Brain microvascular endothelial cell (primary cell): ENCODE measurements around the gene SAMD9L.
"Not testable (repeated sequence)": the region's sequence is repeated elsewhere in the genome, so short reads cannot be mapped to it uniquely, and the experiment has no call there.

Source experiments
- DNase-seq: peaks from one replicate; pipeline ENCODE4 v3.0.0-alpha.2; 2020
- H3K27ac ChIP-seq: fragments of 250-450 bp; sonication (Bioruptor Pico); 2 replicates; pipeline ENCODE4 v1.5.1; 2020; ENCODE audit warnings: mild to moderate bottlenecking, moderate library complexity
- H3K27me3 ChIP-seq: fragments of 250-450 bp; sonication (Bioruptor Pico); replicated peaks from 2 replicates; pipeline ENCODE4 v1.5.1; 2020; ENCODE audit warnings: mild to moderate bottlenecking
- H3K36me3 ChIP-seq: fragments of 250-450 bp; sonication (Bioruptor Pico); replicated peaks from 2 replicates; pipeline ENCODE4 v1.5.1; 2020; ENCODE audit warnings: mild to moderate bottlenecking
- H3K4me3 ChIP-seq: 2 replicates; pipeline ENCODE4 v1.5.1; 2011; ENCODE audit warnings: low read depth, mild to moderate bottlenecking, control low read depth, low read length, moderate library complexity
- in situ Hi-C: cut with HindIII; loops from 2 replicates; pipeline ENCODE4 v1.10.0; 2017; ENCODE audit warnings: low sequenced_read_pairs, low pct_ligation_motif_present
- TF ChIP-seq, protein P1 (sequence below): IDR thresholded peaks from 2 replicates; pipeline ENCODE4 v1.5.1; 2011; ENCODE audit warnings: low read depth, mild to moderate bottlenecking, moderate library complexity, low read length, control low read depth, inconsistent platforms; ENCODE audit errors: missing control alignments

The SAMD9L gene

DNA sequence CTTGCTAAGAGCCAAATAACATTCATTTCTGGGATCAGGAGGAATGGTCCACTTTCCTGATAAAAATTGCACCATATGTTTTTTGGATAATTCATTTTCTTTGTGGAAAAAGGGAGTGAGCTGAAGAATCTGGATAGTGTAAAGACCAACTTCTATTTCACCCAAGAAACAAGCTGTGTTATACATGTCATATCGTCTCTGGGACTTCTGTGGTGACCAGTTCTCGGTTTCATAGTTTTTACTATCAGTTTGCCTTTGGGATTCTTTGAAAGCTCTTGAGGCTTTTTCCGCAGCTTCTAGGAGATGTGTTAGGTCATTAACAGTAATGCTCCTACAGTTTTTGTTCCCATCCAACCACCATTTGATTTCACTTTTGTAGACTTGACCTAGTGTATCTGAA is 16.0 kb downstream of the SAMD9L start:
- TF ChIP-seq, protein P1, sequence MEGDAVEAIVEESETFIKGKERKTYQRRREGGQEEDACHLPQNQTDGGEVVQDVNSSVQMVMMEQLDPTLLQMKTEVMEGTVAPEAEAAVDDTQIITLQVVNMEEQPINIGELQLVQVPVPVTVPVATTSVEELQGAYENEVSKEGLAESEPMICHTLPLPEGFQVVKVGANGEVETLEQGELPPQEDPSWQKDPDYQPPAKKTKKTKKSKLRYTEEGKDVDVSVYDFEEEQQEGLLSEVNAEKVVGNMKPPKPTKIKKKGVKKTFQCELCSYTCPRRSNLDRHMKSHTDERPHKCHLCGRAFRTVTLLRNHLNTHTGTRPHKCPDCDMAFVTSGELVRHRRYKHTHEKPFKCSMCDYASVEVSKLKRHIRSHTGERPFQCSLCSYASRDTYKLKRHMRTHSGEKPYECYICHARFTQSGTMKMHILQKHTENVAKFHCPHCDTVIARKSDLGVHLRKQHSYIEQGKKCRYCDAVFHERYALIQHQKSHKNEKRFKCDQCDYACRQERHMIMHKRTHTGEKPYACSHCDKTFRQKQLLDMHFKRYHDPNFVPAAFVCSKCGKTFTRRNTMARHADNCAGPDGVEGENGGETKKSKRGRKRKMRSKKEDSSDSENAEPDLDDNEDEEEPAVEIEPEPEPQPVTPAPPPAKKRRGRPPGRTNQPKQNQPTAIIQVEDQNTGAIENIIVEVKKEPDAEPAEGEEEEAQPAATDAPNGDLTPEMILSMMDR: no peak
- no peak for DNase-seq
- Histone ChIP-seq H3K27ac (no peak overlapping the region), H3K27me3 (no peaks in the 10 kb centered on the region), H3K4me3 (no peak overlapping the region), H3K36me3 (peaks cover 7% of the 10 kb centered on the region)
- in situ Hi-C loops: no loop called here

DNA sequence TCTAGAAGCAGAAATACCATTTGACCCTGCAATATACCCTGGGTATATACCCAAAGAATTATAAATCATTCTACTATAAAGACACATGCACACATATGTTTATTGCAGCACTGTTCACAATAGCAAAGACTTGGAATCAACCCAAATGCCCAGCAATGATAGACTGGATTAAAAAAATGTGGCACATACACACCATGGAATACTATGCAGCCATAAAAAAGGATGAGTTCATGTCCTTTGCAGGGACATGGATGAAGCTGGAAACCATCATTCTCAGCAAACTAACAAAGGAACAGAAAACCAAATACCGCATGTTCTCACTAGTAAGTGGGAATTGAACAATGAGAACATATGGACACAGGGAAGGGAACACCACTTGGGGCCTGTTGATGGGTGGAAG is 21.2 kb downstream of the SAMD9L start:
- H3K27ac ChIP-seq, H3K4me3 ChIP-seq, in situ Hi-C loops, DNase-seq, H3K27me3 ChIP-seq, H3K36me3 ChIP-seq: not testable (repeated sequence)

DNA sequence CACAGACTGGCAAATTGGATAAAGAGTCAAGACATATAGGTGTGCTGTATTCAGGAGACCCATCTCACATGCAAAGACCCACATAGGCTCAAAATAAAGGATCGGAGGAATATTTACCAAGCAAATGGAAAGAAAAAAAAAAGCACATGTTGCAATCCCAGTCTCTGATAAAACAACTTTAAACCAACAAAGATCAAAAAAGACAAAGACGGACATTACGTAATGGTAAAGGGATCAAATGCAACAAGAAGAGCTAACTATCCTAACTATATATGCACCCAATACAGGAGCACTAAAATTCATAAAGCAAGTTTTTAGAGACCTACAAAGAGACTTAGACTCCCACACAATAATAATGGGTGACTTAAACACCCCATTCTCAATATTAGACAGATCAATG is 24.7 kb downstream of the SAMD9L start:
- H3K27me3 ChIP-seq, H3K27ac ChIP-seq, H3K4me3 ChIP-seq, in situ Hi-C loops, DNase-seq, H3K36me3 ChIP-seq: not testable (repeated sequence)

DNA sequence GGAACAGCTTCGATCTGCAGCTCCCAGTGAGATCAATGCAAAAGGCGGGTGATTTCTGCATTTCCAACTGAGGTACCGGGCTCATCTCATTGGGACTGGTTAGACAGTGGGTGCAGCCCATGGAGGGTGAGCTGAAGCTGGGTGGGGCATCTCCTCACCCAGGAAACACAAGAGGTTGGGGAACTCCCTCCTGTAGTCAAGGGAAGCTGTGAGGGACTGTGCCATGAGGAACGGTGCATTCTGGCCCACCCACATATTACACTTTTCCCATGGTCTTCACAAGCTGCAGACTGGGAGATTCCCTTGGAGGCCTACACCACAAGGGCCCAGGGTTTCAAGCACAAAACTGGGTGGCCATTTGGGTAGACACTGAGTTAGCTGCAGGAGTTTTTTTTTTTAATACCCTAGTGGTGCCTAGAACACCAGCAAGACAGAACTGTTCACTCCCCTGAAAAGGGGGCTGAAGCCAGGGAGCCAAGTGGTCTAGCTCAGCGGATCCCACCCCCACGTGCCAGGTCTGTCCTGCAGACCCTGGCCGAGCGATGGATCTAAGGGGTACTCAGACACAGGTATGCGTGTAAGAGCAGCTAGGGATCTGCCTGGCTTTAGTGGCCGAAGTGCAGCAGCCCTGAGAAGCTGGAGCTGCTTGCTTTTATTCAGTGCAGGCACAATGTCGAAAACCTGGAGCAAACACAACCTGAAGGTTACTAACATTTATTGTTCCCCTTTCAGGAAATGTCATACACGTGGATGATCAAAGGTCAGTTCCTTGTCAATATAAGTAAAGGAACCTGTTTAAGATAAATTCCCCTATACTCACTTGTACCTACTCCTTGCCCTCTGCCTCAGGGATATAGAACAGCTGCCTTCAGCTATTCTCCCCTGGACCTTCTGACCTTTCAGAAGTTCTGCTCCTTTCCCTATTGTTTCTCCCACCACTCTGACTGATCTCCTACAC is 27.3 kb downstream of the SAMD9L start:
- no peaks in the 10 kb centered on the region for H3K36me3 ChIP-seq
- DNase-seq: no peak
- no peak overlapping the region for H3K4me3 ChIP-seq
- H3K27ac ChIP-seq: no peak overlapping the region
- no peaks in the 10 kb centered on the region for H3K27me3 ChIP-seq
- TF ChIP-seq, protein P1: no peak
- in situ Hi-C loops: no loop called here

DNA sequence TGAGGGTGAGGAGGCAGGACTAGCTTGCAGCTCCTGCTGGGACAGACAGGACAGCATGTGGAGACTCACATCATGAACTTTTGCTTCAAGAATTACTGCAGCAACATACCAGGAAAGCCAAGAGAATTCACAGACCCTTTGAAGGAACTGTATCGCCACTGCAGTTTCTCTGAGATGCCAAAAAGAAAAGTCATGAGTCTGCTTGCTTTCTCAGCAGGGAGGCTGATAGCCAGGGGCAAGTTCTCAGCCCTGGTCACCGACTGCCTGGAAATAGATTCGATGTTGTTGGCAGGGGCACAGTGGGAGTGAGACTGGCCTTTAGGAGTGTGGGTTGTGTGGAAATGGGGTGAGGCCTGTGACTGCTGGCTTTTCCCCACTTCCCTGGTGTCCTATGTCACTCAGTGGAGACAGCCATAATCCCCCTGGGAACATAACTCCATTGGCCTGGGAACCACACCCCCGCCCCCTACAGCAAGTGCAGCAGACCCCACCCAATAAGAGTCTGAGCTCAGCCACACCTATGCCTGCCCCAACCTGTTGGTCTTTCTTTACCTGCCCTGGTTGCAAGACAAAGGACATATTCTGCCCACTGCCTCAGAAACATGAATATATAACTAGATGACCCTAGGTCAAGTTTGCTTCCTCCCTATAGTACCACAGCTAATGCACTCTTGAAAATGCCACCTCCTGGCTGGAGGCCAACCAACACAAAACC is 28.8 kb downstream of the SAMD9L start:
- Histone ChIP-seq H3K27ac (peak overlapping the region; percentile 85), H3K36me3 (no peaks in the 10 kb centered on the region), H3K27me3 (no peaks in the 10 kb centered on the region), H3K4me3 (no peak overlapping the region)
- peak; percentile 78 for DNase-seq
- TF ChIP-seq, protein P1: no peak
- in situ Hi-C loops: no loop called here

DNA sequence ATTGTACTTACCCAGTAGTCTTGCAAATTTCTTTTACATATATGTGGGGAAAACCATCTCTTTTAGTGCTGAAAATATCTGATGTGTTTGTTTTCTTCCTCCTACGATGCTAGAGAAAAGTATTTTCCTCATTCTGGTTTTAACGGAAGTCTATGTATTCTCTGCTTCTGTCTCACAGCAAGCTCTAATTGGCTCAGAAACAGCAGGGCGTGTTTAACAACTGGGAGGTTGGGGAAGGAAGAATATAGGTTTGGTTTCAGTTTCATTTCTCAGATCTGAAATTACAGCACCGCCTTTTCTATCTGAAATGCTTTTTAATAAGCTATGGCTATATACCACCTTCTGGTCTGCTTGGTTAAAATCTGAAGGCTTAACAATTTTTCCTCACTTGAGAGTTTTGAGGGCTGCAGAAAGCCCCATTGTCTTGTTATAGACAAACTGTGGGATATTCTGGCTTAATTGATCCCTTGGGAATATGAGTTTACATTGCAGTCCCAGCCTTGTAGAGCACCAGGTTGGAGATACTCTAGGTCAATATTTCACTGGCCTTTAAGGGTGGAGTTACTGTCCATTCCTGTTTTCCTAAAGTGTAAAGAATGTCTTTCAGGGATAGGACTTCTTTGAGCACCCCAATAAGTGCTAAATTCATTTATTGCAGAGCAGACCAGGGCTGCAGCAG is 30.2 kb downstream of the SAMD9L start, which contains the start of gene SAMD9:
SAMD9 (minus strand) TSS at position 128 of the 679 bp plus-strand sequence. CDS start 11,882 bp downstream, outside the sequence.
- TF ChIP-seq, protein P1: no peak
- in situ Hi-C loops: no loop called here
- peak within 1 kb of the TSS; percentile 85 for H3K27ac ChIP-seq
- peak within 1 kb of the TSS; percentile 45 for H3K4me3 ChIP-seq
- H3K27me3 ChIP-seq: no peaks in the 10 kb centered on the region
- no peaks in the 10 kb centered on the region for H3K36me3 ChIP-seq
- DNase-seq: peak; percentile 82
